Stimulated activated naive CD4-positive, alpha-beta T cell (primary cell): ENCODE data around the gene PIK3R6.
A peak's percentile ranks its signal among the peaks of the same experiment; 100 is the strongest.
"Not testable (repeated sequence)": the region's sequence is repeated elsewhere in the genome, so short reads cannot be mapped to it uniquely, and the experiment has no call there.

Experiments
- DNase-seq, 6 experiments: peaks; one replicate each; lab custom pipeline; 2025; lab: John Stamatoyannopoulos, UW

Gene PIK3R6

GRCh38 chr17:8872705-8873435 lies 5.4 kb upstream of the PIK3R6 start:
- DNase-seq: no peak

DNA sequence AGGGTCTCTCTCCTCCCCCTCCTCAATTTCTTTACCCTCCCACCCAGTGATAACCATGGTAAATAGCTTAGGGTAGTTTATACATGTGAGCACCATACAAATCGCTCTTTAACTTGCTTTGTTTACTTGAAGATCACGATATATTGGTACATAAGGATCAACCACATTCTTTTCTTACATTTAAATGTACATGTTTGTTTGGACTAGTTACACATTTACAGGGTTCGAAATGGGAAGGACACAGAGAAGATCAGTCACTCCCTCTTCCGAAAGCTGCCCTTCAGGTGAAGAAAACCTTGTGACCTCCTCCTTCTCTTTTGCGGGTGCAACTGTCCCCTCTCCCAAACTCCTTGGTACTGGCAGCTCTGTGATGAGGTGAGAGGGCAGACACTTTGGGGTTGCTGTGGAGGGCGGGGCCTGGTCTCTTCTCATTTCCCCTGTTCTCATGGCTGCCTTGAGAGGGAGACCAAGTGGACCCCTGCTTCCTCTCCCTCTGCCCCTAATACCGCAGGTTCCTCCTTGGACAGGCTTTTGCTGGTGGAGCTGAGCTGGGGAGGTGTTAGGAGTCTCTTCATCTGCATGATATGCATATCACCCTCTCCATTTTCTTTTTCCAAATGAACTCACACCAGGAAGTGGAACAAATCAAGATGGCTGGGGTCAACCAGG lies 4.7 kb upstream of the PIK3R6 start:
- no peak for DNase-seq

- DNase-seq: no peak
These were observed 3.7 kb upstream of the PIK3R6 start for GRCh38 chr17:8871081-8871581.

DNA sequence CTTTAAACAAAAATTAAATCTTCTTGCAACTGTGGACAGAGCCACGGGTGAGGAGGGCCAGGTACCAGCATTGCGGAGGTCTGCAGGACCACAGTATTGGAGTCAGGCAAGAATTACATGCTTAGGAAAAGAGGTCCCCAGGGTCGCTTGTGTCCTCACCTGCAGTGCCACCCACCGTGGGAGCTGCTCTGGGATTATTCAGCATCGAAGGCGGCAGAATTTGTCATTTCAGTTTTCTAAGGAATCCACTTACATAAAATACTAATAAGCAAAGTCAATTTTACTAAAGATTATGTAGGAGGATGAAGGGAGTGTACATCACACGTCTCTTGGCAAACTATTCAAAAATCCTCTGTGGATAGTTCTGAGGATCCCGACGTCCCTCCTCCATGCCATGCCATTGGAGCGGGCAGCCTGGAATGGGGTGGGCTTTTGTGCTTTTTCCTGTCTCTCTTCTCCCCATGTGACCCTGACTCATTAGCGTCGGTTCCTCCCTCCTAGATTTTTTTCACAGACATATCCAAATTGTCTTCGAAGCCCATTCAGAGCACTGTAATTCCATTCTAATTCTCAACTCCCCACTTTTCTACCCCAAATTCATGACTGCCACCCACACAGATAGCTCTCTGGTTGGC lies 3.0 kb upstream of the PIK3R6 start:
- no peak for DNase-seq

GRCh38 chr17:8869114-8869815 lies 1.8 kb upstream of the PIK3R6 start:
- DNase-seq: no peak

DNA sequence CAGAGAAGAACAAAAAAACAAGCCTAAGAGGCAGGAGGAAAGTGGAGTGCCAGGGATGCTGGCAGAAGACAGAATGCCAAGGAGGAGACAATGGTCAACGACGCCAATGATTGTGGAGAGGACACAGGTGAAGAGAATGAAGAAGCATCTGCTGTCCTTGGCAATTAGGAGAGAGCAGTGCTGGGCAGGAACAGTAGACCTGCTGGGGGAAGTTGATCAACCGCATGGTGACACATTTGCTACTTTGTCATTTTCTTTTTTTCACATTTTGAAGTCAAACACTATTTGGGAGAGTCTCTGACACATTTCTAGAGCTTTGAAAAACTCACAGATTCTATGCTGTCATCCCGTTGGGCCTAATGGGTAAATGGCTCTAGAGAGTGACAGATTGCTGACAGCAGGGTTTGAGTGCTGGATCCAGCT lies 1.1 kb upstream of the PIK3R6 start:
- no peak for DNase-seq

DNA sequence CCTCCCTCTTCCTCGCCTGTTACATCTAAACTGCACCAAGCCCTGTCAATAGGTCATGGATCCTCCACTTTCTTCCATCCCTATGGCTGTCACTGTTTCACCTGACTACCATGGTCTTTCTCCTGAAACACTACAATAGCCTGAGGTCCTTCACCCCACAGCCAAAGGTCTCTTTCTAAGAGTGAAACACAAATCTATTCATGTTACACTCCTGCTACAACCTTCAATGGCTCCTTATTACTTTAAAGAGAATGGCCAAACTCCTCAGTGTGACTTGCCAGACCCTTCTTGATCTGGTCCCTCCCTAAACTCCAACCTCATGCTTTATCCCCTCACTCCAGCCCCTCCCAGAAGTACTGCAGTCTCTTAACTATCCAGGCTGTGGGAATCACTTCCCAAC lies 618 bp upstream of the PIK3R6 start:
- DNase-seq: no peak

DNA sequence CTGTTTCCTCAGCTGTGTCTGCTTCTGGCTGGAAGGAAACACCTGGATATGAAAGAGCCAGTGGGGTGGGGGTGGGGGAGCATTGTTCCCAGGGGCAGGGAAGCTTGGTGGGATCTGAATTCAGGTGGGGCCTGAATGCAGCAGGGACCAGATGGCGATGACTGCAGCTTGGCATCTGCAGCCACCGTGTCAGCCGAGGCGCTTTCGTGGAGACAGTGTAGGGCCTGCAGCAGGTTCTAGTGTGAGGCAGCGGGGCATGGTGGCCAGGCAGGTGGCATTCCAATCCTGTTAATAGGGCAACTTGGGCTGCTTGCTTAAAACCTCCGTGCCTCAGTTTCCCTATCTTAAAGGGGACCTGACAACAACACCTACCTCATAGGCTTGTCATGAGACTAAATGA lies 1.7 kb downstream of the PIK3R6 start:
- DNase-seq: no peak

DNA sequence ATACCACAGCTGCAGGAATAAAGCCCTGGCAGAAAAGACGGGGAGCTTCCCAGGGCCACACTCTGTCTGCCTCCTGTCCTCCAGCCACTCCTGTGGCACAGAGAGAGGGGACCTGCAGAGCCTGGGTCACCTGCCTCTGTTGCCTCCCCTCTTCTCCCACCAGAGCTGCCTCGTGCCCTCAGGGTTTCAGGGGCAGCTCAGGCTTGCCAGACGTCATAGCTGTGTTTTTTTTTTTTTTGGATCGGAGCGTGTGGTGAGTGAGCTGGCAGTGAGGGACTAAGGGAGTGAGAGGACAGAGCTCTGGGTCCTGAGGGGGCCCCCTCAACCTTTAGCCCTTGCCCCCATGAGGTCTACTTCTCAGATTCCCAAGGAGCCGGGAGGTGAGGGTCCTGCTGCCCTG lies 2.1 kb downstream of the PIK3R6 start:
- no peak for DNase-seq

DNA sequence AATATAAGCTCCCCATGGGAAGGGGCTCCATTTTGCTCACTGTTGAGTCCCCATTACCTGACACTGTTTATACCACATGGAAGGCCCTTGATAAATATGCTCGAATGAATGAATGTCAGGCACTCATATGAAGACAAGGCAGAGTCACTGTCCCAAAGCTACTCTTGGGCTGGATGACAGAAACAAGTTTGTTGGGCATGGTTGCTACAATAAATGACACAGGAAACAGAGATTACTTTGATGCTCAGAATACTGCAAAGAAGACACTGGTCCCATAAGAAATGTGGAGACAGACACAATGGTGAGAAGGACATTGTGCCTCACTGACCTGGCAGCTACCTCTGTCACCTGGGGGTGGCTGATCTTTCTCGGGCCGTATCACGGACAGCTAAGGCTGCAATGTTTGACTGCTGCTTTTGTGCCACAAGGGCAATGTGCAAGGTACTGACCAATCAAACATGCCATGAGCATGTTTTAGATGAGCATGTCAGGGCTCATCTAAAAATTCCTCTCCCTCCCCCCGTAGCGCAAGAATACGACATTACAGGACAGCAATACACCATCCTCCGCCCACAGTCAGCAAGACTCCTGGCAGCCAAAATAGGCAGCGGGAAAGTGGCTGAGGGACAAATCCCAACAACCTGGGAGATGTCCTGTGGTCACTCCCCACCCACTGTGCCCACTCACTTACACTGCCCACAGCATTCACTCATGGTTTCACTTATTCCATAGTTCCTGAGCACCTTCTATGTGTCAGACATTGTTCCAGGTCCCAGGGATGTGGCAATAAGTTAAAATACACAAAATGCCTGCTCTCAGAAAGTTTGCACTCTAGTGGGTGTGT lies 5.0 kb downstream of the PIK3R6 start:
- DNase-seq: no peak

DNA sequence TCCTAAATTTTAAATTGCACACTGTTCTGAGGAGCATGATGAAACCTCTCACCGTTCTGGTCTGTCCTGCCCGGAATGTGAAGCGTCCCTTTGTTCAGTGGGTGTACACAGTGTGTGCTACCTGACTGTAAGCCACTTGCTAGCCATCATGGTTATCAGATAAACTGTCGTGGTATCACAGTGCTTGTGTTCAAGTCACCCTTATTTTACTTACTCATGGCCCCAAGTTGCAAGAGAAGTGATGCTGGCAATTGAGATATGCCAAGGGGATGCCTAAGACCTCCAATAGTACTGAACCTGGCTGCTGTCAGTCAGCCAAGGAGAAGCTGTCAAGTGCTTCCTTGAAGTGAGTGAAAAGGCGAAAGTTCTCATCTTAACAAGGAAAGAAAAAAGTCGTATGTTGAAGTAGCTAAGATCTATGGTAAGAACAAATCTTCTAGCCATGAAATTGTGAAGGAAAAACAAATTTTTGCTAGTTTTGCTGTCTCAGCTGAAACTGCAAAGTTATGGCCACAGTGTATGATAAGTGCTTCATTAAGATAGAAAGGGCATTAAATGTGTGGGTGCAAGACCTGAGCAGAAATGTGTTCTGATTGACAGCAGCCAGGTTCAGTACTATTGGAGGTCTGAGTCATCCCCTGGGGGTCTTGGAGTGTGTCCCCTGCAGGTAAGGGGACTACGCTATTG lies 5.8 kb downstream of the PIK3R6 start:
- no peak for DNase-seq

GRCh38 chr17:8859804-8860430 lies 7.6 kb downstream of the PIK3R6 start:
- no peak for DNase-seq

GRCh38 chr17:8859027-8859803 lies 8.3 kb downstream of the PIK3R6 start:
- no peak for DNase-seq

- DNase-seq: peak in 3 of 6 experiments; percentile 8 to 22 (median 18)
These were observed 9.6 kb downstream of the PIK3R6 start for GRCh38 chr17:8857919-8858318.

- no peak for DNase-seq
These were observed 10.5 kb downstream of the PIK3R6 start for GRCh38 chr17:8856869-8857575.

GRCh38 chr17:8856205-8856603 lies 11.3 kb downstream of the PIK3R6 start:
- not testable (repeated sequence) for DNase-seq

- DNase-seq: no peak
These were observed 11.8 kb downstream of the PIK3R6 start for GRCh38 chr17:8855477-8856204.

DNA sequence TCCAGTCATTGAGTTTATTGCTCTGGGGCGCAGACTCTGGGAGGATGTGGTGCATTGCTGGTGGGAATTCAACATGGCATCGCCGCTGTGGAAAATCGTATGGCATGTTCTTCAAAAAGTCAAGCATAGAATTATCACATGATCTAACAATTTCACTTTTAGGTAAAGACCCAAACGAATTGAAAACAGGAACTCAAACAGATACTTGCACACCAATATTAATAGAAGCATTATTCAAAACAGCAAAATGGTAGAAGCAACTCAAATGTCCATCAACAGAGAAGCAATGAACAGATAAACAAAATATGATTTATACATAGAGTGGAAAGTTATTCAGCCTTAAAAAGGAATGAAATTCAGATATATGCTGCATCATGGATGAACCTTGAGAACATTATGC lies 15.9 kb downstream of the PIK3R6 start:
- no peak for DNase-seq
